Lower lobe of right lung (tissue), 2 donors: ENCODE results near the gene GALP. TPM values are rescaled to one million over a fixed set of nuclear protein-coding genes. Genes with fewer than 3 reads are reported as not detected.
A peak's percentile ranks its signal among the peaks of the same experiment; 100 is the strongest.
"Not testable (repeated sequence)": the region's sequence is repeated elsewhere in the genome, so short reads cannot be mapped to it uniquely, and the experiment has no call there.

ENCODE experiments used
- ATAC-seq, 2 donors: fragments of 200-7000 bp; cut with Tn5 transposase; one replicate each; pipeline ENCODE4 v1.9.1; 2020 to 2022; ENCODE audit warnings: mild to moderate bottlenecking in 2 of 2, moderate library complexity in 2 of 2
- DNase-seq: peaks from one replicate; pipeline ENCODE4 v3.0.0-alpha.2; 2020
- H3K27ac ChIP-seq: fragments of 200-600 bp; one replicate; pipeline ENCODE4 v1.8.0; 2022
- H3K27me3 ChIP-seq: fragments of 200-600 bp; one replicate; pipeline ENCODE4 v1.8.0; 2022; ENCODE audit warnings: low read depth
- H3K36me3 ChIP-seq: fragments of 200-600 bp; one replicate; pipeline ENCODE4 v1.8.0; 2022; ENCODE audit warnings: mild to moderate bottlenecking
- H3K4me1 ChIP-seq: fragments of 200-600 bp; one replicate; pipeline ENCODE4 v1.8.0; 2022
- H3K4me3 ChIP-seq: fragments of 200-600 bp; one replicate; pipeline ENCODE4 v1.8.0; 2022; ENCODE audit warnings: mild to moderate bottlenecking
- H3K9me3 ChIP-seq: fragments of 200-600 bp; one replicate; pipeline ENCODE4 v1.8.0; 2022
- intact Hi-C: fragments of 100-400 bp; cut with DNase I; formaldehyde crosslinking; loops from one replicate; pipeline ENCODE4 v1.11.0; 2022
- total RNA-seq: library from RNA; stranded (reverse); fragmentation: NEBNext Ultra II Directional; extraction: Animal tissue kit (Norgen Biotek cat#: 25700); gene quantifications from one replicate; pipeline ENCODE4 v1.2.1, GENCODE V29; 2021
- TF ChIP-seq, protein P1 (sequence below): fragments of 200-600 bp; IDR thresholded peaks from one replicate; pipeline ENCODE4 v1.8.0; 2022; ENCODE audit warnings: antibody characterized with exemption, mild to moderate bottlenecking
- donor health status: DM: no; HTN: yes; CAD: no; lungs with severe emphysema.

The GALP gene
- total RNA-seq, 1 donor from 2014 or later: not detected

- TF ChIP-seq, protein P1, sequence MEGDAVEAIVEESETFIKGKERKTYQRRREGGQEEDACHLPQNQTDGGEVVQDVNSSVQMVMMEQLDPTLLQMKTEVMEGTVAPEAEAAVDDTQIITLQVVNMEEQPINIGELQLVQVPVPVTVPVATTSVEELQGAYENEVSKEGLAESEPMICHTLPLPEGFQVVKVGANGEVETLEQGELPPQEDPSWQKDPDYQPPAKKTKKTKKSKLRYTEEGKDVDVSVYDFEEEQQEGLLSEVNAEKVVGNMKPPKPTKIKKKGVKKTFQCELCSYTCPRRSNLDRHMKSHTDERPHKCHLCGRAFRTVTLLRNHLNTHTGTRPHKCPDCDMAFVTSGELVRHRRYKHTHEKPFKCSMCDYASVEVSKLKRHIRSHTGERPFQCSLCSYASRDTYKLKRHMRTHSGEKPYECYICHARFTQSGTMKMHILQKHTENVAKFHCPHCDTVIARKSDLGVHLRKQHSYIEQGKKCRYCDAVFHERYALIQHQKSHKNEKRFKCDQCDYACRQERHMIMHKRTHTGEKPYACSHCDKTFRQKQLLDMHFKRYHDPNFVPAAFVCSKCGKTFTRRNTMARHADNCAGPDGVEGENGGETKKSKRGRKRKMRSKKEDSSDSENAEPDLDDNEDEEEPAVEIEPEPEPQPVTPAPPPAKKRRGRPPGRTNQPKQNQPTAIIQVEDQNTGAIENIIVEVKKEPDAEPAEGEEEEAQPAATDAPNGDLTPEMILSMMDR: no peak
- Histone ChIP-seq H3K36me3 (no peaks in the 10 kb centered on the region), H3K27ac (no peak overlapping the region), H3K9me3 (no peaks in the 10 kb centered on the region), H3K4me3 (no peak overlapping the region), H3K4me1 (no peaks in the 10 kb centered on the region), H3K27me3 (peaks cover 9% of the 10 kb centered on the region)
- DNase-seq: no peak
- intact Hi-C loops: no loop called here
- ATAC-seq: no peak
These were observed 35.9 kb downstream of the GALP start for GRCh38 chr19:56211718-56212117.

DNA sequence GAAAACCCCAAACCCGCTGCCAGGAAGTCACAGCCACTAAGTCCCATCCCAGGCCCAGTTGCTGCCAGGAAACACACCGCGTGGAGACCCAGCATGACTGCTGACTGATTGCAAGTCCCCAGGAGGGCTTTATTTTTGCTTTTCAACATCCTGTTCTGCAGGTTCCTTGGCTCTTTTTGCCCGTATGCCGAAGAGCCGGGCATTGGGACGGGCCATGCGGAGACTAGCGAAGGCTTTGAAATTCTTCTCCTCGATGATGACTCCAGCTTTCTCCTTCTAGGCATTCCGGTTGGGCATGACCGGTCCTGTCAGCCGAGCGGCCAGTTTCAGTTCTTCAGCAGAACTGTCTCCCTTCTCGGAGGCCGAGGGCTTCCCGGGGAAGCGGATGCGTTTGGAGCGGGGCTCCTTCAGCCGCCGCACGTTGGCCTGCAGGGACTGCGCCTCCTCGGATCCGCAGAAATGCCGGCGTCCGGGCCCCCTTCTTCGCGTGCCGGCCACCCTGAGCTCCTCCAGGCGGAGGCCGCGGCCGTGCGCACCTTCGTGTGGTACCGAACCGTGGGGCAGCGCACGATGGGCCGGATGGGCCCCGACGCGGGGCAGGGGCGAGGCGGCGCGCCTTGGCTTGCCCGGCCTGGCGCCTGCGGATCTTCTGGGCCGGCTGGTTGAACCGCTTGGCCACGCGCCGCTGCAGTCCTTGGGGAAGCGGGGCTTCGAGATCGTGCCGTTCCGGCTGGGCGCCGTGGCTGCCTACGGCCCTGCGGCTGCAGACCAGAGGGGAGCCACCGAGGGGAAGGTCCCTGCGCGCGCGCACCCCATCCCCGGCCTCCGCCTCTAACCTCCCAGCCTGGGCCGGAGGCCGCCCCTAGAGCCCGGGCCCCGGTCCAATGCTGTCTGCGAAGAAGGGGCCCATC, 41.5 kb downstream of the GALP start:
- Histone ChIP-seq H3K27ac (no peak overlapping the region), H3K9me3 (no peaks in the 10 kb centered on the region), H3K4me3 (peak overlapping the region; percentile 49), H3K4me1 (peaks cover 9% of the 10 kb centered on the region), H3K27me3 (peaks cover 20% of the 10 kb centered on the region), H3K36me3 (peaks cover 7% of the 10 kb centered on the region)
- DNase-seq (no peak), ATAC-seq (peak; percentile 18 to 50)
- TF ChIP-seq, protein P1: no peak
- intact Hi-C loops: no loop called here

DNA sequence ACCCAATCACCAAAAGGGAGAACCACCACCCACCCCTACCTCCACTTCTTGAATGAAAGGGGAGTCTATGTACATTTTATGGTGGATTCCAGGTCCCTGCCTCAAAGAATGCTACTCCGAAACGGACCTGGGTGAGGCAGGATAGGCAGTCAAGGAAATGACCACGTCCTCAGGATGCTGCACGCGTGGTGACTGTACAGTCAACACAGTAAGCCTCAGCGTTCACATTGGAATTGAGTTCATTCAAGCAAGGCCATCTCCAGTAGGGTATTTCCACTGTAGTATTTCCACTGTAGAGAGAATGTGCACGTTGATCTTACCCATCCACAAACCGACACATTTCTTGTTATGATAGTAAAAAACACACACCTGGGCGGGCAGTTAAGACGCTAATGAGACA, 43.2 kb downstream of the GALP start:
- no peaks in the 10 kb centered on the region for H3K9me3 ChIP-seq
- no peak overlapping the region for H3K27ac ChIP-seq
- DNase-seq (no peak), ATAC-seq (no peak)
- no peak overlapping the region for H3K4me3 ChIP-seq
- H3K27me3 ChIP-seq: peaks cover 20% of the 10 kb centered on the region
- TF ChIP-seq, protein P1: no peak
- H3K36me3 ChIP-seq: peaks cover 15% of the 10 kb centered on the region
- peaks cover 9% of the 10 kb centered on the region for H3K4me1 ChIP-seq
- intact Hi-C loops: no loop called here

DNA sequence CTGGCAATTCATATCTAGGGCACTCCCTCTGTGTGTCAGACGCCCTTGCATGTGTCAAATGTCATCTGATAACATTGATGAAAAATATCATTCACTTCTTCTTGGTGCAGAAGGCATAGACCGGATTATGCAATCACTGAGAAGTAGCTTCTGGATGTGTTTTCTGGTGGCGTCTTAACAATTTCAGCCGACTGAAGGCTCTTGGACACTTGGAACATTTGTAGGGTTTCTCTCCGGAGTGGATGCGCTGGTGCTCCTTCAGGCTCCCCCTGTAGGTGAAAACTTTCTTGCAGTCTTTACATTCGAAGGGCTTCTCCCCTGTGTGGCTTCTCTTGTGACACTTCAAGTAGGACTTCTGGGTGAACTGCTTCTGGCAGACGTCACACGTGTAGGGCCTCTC, 45.6 kb downstream of the GALP start:
- TF ChIP-seq, protein P1: peak; percentile 24

DNA sequence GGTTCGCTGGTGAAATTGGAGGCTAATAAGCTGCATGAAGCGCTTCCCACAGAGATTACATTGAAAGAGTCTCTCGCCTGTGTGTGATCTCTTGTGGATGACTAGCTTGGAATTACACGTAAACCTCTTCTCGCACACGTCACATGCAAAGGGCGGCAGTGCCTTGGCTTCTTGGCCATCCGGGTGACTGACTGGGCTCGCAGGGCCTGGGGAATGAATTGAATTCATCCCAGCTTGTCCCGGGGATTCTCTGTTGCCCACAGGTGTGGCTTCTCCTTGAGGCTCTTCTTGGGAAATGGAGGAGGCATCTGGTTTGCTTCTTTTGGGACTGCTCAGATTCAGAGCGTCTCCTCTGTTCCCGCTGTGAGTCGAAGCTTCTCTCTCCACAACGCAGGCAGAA, 46.0 kb downstream of the GALP start:
- Histone ChIP-seq H3K27me3 (peaks cover 10% of the 10 kb centered on the region), H3K4me3 (no peak overlapping the region), H3K4me1 (peaks cover 9% of the 10 kb centered on the region), H3K9me3 (no peaks in the 10 kb centered on the region), H3K36me3 (peaks cover 15% of the 10 kb centered on the region), H3K27ac (no peak overlapping the region)
- DNase-seq (no peak), ATAC-seq (no peak)
- TF ChIP-seq, protein P1: no peak
- intact Hi-C loops: no loop called here

More for the DNA sequence above, 45.6 kb downstream of the GALP start:
- Histone ChIP-seq H3K36me3 (peaks cover 15% of the 10 kb centered on the region), H3K27me3 (peaks cover 14% of the 10 kb centered on the region)
- intact Hi-C loops, H3K4me1 ChIP-seq, DNase-seq, H3K4me3 ChIP-seq, ATAC-seq, H3K27ac ChIP-seq, H3K9me3 ChIP-seq: not testable (repeated sequence)
